Calu3 (cell line): ENCODE measurements around the gene SLC37A1. TPM values are rescaled to one million over a fixed set of nuclear protein-coding genes. Genes with fewer than 3 reads are reported as not detected.

ENCODE experiments used
- BruUV-seq: library from RNA; stranded (reverse); fragments of 400-500 nt; replicated peaks from 2 replicates; lab custom pipeline; 2021; lab: Mats Ljungman, UMichigan
- CTCF ChIA-PET: fragments of 300-600 bp; sonication (Branson Sonifier 250); formaldehyde crosslinking; loops from one replicate; lab custom pipeline; 2022; ENCODE audit warnings: antibody characterized with exemption; lab: Charles Lee
- DNase-seq: peaks from one replicate; pipeline ENCODE4 v3.0.0; 2022
- H3K27ac Mint-ChIP-seq: one replicate; pipeline ENCODE4 v1.8.0; 2022; ENCODE audit warnings: mixed read lengths; ENCODE audit not compliant: unreplicated experiment
- H3K27me3 Mint-ChIP-seq: one replicate; pipeline ENCODE4 v1.8.0; 2022; ENCODE audit warnings: mixed read lengths; ENCODE audit not compliant: unreplicated experiment
- H3K36me3 Mint-ChIP-seq: one replicate; pipeline ENCODE4 v1.8.0; 2022; ENCODE audit warnings: mild to moderate bottlenecking, moderate library complexity, mixed read lengths; ENCODE audit not compliant: insufficient read depth, unreplicated experiment
- H3K4me1 Mint-ChIP-seq: one replicate; pipeline ENCODE4 v1.8.0; 2022; ENCODE audit warnings: mild to moderate bottlenecking, low read depth, mixed read lengths; ENCODE audit not compliant: unreplicated experiment
- H3K4me3 Mint-ChIP-seq: one replicate; pipeline ENCODE4 v1.8.0; 2022; ENCODE audit warnings: mild to moderate bottlenecking, low read depth, moderate library complexity, mixed read lengths; ENCODE audit not compliant: unreplicated experiment
- H3K9me3 Mint-ChIP-seq: one replicate; pipeline ENCODE4 v1.8.0; 2022; ENCODE audit warnings: low read depth, mixed read lengths; ENCODE audit not compliant: unreplicated experiment
- CTCF ChIP-seq: fragments of 200-600 bp; IDR thresholded peaks from one replicate; pipeline ENCODE4 v1.8.0; 2022; ENCODE audit warnings: antibody characterized with exemption; ENCODE audit not compliant: unreplicated experiment
- intact Hi-C: fragments of 100-400 bp; cut with micrococcal nuclease; formaldehyde crosslinking; loops from one replicate; pipeline ENCODE4 v1.10.0; 2022; ENCODE audit not compliant: unreplicated experiment
- total RNA-seq: library from RNA; stranded (reverse); gene quantifications from 2 replicates; pipeline ENCODE4 v1.2.3, GENCODE V29; 2022

Gene SLC37A1
- total RNA-seq, 1 experiment from 2014 or later, result 24.9 TPM

- intact Hi-C loops, result no loop called here
- Mint-ChIP-seq H3K27me3 (no peaks in the 10 kb centered on the region), H3K4me3 (no peak overlapping the region), H3K36me3 (peaks cover 11% of the 10 kb centered on the region), H3K4me1 (no peaks in the 10 kb centered on the region), H3K27ac (no peak overlapping the region), H3K9me3 (no peaks in the 10 kb centered on the region)
- CTCF ChIA-PET, result no interaction called here
- TF ChIP-seq CTCF, result no peak
- DNase-seq, result no peak
- BruUV-seq, result no TSS peak
These were observed 25.7 kb downstream of the SLC37A1 start for GRCh38 chr21:42539342-42539741.

- no peaks in the 10 kb centered on the region for H3K27me3 Mint-ChIP-seq
These were observed 26.3 kb downstream of the SLC37A1 start for GRCh38 chr21:42539931-42540343.

GRCh38 chr21:42540396-42540795 is 26.7 kb downstream of the SLC37A1 start:
- CTCF ChIA-PET, result no interaction called here
- BruUV-seq, result no TSS peak
- H3K36me3 Mint-ChIP-seq, result peaks cover 16% of the 10 kb centered on the region
- DNase-seq, result no peak
- no peaks in the 10 kb centered on the region for H3K9me3 Mint-ChIP-seq
- H3K27ac Mint-ChIP-seq, result no peak overlapping the region
- no peak overlapping the region for H3K4me3 Mint-ChIP-seq
- TF ChIP-seq CTCF, result no peak
- no peaks in the 10 kb centered on the region for H3K4me1 Mint-ChIP-seq
- no peaks in the 10 kb centered on the region for H3K27me3 Mint-ChIP-seq
- intact Hi-C loops, result no loop called here

More at GRCh38 chr21:42539931-42540343, 26.3 kb downstream of the SLC37A1 start:
- DNase-seq, result no peak
- Mint-ChIP-seq H3K36me3 (peaks cover 16% of the 10 kb centered on the region), H3K4me3 (no peak overlapping the region), H3K9me3 (no peaks in the 10 kb centered on the region), H3K27ac (no peak overlapping the region), H3K4me1 (no peaks in the 10 kb centered on the region)
- CTCF ChIA-PET, result no interaction called here
- intact Hi-C loops, result no loop called here
- no peak for TF ChIP-seq CTCF
- no TSS peak for BruUV-seq

GRCh38 chr21:42541174-42541573 is 27.5 kb downstream of the SLC37A1 start:
- H3K4me1 Mint-ChIP-seq, result no peaks in the 10 kb centered on the region
- no peak overlapping the region for H3K27ac Mint-ChIP-seq
- intact Hi-C loops, result no loop called here
- no peak for TF ChIP-seq CTCF
- H3K4me3 Mint-ChIP-seq, result no peak overlapping the region
- CTCF ChIA-PET, result no interaction called here
- H3K36me3 Mint-ChIP-seq, result peaks cover 16% of the 10 kb centered on the region
- no TSS peak for BruUV-seq
- H3K9me3 Mint-ChIP-seq, result no peaks in the 10 kb centered on the region
- no peak for DNase-seq
- no peaks in the 10 kb centered on the region for H3K27me3 Mint-ChIP-seq
